Parathyroid adenoma (tissue), 2 donors: ENCODE results near the gene RGS3.

Source experiments
- H2AFZ ChIP-seq: fragments of 300-600 bp; sonication (generic); one replicate; pipeline ENCODE4 v1.7.0; 2017; ENCODE audit warnings: antibody characterized with exemption, mild to moderate bottlenecking
- H3K27ac ChIP-seq: fragments of 300-600 bp; sonication (generic); one replicate; pipeline ENCODE4 v1.7.0; 2017
- H3K27me3 ChIP-seq: fragments of 300-600 bp; sonication (generic); one replicate; pipeline ENCODE4 v1.7.0; 2017; ENCODE audit warnings: low read length; ENCODE audit not compliant: control insufficient read depth, insufficient read depth
- H3K36me3 ChIP-seq: fragments of 300-600 bp; sonication (generic); one replicate; pipeline ENCODE4 v1.7.0; 2017; ENCODE audit warnings: low read length; ENCODE audit not compliant: control insufficient read depth, insufficient read depth
- H3K4me1 ChIP-seq: fragments of 300-600 bp; sonication (generic); one replicate; pipeline ENCODE4 v1.7.0; 2017; ENCODE audit warnings: control low read depth
- H3K4me2 ChIP-seq: fragments of 300-600 bp; sonication (generic); one replicate; pipeline ENCODE4 v1.7.0; 2017; ENCODE audit warnings: low read length
- H3K4me3 ChIP-seq: fragments of 300-600 bp; sonication (generic); one replicate; pipeline ENCODE4 v1.7.0; 2017; ENCODE audit warnings: low read depth, low read length
- H3K79me2 ChIP-seq: fragments of 300-600 bp; sonication (generic); one replicate; pipeline ENCODE4 v1.7.0; 2017; ENCODE audit warnings: control low read depth
- H3K9ac ChIP-seq: fragments of 300-600 bp; sonication (generic); one replicate; pipeline ENCODE4 v1.7.0; 2017; ENCODE audit warnings: mild to moderate bottlenecking
- H3K9me3 ChIP-seq: fragments of 300-600 bp; sonication (generic); one replicate; pipeline ENCODE4 v1.7.0; 2017; ENCODE audit warnings: low read length; ENCODE audit not compliant: control insufficient read depth
- CTCF ChIP-seq: fragments of 300-600 bp; sonication (generic); IDR thresholded peaks from one replicate; pipeline ENCODE4 v1.7.0; 2017; ENCODE audit warnings: antibody characterized with exemption, mild to moderate bottlenecking
- donor health status: primary hyperparathyroidism.

RGS3 gene

GRCh38 chr9:113540466-113540865 lies 76.9 kb downstream of the RGS3 start:
- Histone ChIP-seq H3K4me3 (no peak overlapping the region), H3K36me3 (no peaks in the 10 kb centered on the region), H3K4me2 (no peak overlapping the region), H2AFZ (no peak overlapping the region), H3K9ac (no peak overlapping the region), H3K4me1 (no peaks in the 10 kb centered on the region), H3K79me2 (no peaks in the 10 kb centered on the region), H3K9me3 (no peaks in the 10 kb centered on the region), H3K27ac (no peak overlapping the region), H3K27me3 (no peaks in the 10 kb centered on the region)
- TF ChIP-seq CTCF, result no peak

- Histone ChIP-seq H3K27me3 (no peaks in the 10 kb centered on the region), H3K4me3 (no peak overlapping the region), H3K4me2 (no peak overlapping the region), H3K36me3 (no peaks in the 10 kb centered on the region), H3K27ac (no peak overlapping the region), H3K4me1 (no peaks in the 10 kb centered on the region), H3K9ac (no peak overlapping the region), H2AFZ (no peak overlapping the region), H3K9me3 (no peaks in the 10 kb centered on the region), H3K79me2 (no peaks in the 10 kb centered on the region)
- no peak for TF ChIP-seq CTCF
Observed at GRCh38 chr9:113541019-113541900, 77.7 kb downstream of the RGS3 start.

GRCh38 chr9:113542006-113542405 lies 78.5 kb downstream of the RGS3 start:
- Histone ChIP-seq H2AFZ (no peak overlapping the region), H3K9ac (no peak overlapping the region), H3K27ac (no peak overlapping the region), H3K4me2 (no peak overlapping the region), H3K27me3 (no peaks in the 10 kb centered on the region), H3K4me1 (no peaks in the 10 kb centered on the region), H3K4me3 (no peak overlapping the region), H3K9me3 (no peaks in the 10 kb centered on the region), H3K36me3 (no peaks in the 10 kb centered on the region), H3K79me2 (no peaks in the 10 kb centered on the region)
- no peak for TF ChIP-seq CTCF

GRCh38 chr9:113542741-113543140 lies 79.2 kb downstream of the RGS3 start:
- Histone ChIP-seq H3K4me1 (no peaks in the 10 kb centered on the region), H3K27me3 (no peaks in the 10 kb centered on the region), H2AFZ (no peak overlapping the region), H3K27ac (no peak overlapping the region), H3K79me2 (no peaks in the 10 kb centered on the region), H3K9ac (no peak overlapping the region), H3K9me3 (no peaks in the 10 kb centered on the region), H3K36me3 (no peaks in the 10 kb centered on the region), H3K4me3 (no peak overlapping the region), H3K4me2 (no peak overlapping the region)
- TF ChIP-seq CTCF, result no peak
